RKO (cell line): ENCODE data around the gene PRKCA.
A peak's percentile ranks its signal among the peaks of the same experiment; 100 is the strongest.

Experiments
- DNase-seq: peaks from one replicate; pipeline ENCODE4 v3.0.0-alpha.2; 2016; ENCODE audit warnings: low spot score

Gene PRKCA

DNA sequence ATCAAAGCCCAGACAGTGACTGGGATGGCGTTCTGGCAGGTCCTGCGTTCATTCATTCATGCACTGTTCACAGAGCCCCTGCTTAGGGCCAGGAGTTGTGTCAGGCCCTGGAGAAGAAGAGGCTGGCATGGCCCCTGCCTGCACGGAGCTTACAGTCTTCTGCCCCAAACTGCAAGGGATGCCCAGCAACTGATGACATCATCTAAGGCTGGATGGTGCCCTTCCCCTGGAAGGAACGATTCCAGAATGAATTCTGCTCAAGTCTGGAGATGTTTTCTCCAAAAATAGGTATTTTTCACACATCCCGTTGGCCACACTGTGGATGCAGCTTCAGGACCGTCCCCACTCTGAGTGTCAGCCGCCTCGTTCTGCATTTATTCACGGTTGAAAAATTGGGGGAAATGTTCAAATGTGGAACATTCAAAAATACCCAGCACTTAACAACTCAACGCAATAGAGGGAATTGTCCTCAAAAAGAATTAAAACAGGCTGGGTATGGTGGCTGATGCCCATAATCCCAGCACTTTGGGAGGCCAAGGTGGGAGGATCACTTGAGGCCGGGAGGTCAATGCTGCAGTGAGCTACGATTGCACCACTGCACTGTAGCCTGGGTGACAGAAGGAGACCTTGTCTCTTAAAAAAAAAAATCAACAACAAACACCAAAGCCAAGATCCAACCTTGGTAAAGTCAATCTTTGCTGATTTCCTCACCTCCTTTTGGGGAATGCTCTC lies 508.7 kb downstream of the PRKCA start:
- DNase-seq = no peak

DNA sequence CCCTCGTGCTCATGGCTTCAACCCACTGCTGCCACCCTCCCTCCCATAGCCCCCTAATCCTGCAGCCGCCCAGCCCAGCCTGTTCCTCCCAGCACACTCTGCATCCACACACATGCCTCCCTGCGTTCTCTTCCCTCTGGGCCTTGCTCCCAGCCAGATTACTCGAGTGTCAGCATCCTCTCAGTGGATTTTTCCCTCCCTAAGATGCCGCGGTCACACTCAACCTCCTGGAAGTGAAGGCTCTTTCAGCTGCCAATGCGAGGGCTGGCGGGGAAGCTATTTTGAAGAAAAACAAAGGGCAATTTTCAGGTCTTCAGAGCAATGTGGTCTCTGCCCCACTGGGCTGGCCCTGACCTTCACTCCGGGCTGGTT lies 509.3 kb downstream of the PRKCA start:
- DNase-seq = no peak

DNA sequence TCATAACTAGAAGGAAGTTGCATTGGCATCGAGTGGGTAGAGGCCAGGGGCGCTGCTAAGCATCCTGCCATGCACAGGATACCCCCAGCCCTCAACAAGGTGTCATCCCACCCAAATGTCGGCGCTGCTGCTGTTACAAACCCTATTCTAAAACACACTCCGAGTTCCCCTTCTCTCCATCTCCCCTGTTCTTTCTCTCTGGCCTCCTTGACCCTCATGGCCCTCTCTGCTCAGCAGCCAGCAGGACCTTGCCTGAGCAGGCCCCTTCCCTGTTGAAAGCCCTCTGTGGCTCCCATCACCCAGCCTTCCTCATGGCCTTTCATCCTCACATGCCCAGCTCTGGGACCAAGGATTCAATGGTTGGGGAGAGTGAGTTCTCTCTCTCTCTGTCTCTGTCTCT lies 510.2 kb downstream of the PRKCA start:
- DNase-seq = no peak

DNA sequence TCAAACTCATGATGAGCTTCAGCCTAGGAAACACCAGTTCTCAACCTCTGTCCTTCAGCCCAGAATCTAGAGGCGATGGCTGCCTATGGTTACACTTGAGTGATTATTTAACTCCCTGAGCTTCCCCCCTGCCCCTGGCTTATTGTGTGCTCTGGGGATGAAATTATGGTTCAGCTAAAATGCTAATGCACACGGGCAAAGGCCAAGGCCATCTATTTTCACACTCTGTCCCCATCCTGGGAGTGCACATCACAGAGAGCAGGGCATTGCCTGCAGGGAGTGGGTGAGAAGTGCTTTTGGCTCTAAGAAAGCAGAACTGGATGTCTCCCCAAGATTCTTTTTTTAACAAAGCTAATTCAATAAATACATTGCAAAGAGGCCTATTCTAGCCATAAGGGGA lies 510.9 kb downstream of the PRKCA start:
- DNase-seq = no peak

DNA sequence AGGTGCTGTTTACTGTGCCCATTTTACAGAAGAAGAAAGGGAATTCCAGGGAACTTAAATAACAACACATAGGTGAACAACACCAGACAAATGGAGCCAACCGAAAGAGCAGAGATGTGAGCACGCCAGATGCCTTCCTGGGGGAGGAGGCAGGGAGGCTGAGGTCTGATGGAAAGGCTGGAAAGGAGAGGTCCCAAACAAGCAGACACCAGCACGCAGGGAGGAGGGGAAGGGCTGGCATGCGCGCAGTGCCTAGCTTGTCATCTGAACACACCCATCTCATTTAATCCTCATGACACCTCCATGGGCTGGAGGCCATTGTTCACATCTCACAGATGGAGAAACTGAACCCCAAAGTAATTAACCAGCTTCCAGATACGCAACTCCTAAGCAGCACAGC lies 511.6 kb downstream of the PRKCA start:
- no peak for DNase-seq

DNA sequence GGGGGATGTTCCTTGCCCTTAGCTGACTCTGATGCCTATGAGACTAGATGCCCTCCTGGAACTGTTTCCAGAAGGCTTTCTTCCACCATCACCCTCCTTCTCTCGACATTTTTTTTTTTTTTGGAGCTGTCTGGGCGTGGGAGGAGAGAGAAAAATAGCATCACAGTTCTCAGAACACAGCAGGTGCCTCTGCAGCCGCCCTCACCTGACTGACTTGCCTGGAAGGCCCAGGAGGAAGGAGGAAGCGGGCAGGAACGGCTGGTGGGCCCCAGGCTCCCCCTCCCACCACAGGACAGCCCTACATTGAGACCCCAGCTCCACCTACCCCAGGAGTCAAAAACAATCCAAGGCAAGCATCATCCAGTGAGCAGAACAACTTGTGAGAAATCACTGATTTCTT lies 512.2 kb downstream of the PRKCA start:
- DNase-seq = no peak

DNA sequence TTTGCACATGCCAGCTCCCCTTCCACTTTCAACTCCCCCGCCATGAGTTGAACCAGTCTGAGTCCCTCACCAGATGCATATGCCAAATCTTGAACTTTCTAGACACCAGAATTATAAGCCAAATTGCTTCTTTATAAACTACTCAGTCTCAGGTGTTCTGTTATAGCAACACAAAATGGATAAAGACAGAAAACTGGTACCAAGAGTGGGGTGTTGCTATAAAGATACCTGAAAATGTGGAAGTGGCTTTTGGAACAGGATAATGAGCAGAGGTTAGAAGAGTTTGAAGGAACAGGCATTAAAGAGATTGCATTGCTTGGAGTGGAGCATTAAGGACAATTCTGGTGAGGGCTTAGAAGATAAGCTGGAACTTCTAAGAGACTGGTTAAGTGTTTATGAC lies 515.3 kb downstream of the PRKCA start:
- no peak for DNase-seq

DNA sequence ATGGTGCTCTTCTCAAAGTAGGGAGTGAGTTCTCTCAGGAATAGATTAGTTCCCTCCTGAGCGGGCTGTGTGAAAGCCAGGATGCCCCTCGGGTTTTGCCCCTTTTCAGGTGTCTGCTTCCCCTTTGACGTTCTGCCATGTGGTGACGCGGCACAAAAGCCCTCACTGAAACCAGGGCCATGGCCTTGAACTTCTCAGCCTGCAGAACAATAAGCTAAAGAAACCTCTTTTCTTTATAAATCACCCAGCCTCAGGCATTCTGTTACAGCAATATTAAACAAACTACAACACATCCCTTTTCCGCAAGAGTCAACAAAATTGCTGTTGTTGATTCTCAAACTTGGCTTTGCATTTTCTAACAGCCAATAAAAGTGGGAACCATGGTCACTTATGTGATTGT lies 517.1 kb downstream of the PRKCA start:
- no peak for DNase-seq

DNA sequence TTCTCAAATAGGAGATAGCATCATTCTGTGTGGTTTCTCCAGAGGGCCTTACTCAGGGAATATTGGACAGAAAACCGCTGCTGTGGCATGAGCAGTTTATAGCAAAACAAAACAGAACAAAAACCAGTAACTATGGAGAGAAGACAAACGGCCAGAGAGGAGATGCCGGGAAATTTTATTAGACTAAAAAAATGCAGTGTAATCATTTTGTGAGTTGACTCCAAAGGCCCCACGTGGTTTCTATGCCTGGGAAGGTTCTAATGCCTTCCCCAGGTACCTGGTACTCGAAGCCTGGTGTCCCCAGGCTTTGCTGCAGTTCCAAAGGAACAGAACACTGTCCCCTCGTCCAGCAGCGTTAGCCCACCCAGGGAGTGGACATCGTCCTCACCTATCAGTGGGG lies 519.6 kb downstream of the PRKCA start:
- no peak for DNase-seq

DNA sequence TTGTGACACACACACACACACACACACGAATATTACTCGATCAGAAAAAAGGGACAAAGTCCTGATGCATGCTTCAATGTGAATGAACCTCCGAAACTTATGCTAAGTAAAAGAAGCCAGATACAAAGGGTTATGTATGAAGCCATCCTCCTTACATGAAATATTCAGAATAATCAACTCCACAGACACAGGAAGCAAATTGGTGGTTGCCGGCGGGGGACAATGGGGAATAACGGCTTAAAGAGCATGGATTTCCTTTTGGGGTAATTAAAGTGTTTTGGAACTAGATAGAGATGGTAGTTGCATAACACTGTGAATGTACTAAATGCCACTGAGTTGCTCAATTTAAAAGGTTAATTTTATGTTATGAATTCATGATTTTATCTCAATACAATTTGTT lies 524.4 kb downstream of the PRKCA start:
- DNase-seq = no peak

DNA sequence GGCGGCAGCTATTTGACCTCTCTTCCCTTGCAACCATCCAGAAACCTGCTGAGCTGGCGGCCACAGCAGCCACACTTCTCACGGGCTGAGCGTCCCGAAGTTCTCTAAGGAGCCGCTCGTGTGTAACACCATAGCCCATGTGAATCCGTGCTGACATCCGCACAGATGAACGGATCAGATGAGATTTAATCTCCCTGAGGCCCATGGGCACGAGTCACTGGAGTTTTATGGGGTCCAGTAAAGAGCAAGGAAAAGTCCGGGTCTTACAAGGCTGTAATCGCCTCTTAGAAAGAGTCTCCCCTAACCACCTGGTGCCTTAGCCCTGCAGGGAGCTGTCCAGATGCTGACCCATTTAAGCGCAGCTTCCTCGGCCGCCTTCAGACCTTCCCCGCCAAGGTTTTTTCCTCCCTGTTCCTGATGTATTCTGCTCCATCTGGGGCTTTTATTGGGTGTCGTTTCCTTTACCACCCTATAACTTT lies 527.0 kb downstream of the PRKCA start:
- peak; percentile 13 for DNase-seq

DNA sequence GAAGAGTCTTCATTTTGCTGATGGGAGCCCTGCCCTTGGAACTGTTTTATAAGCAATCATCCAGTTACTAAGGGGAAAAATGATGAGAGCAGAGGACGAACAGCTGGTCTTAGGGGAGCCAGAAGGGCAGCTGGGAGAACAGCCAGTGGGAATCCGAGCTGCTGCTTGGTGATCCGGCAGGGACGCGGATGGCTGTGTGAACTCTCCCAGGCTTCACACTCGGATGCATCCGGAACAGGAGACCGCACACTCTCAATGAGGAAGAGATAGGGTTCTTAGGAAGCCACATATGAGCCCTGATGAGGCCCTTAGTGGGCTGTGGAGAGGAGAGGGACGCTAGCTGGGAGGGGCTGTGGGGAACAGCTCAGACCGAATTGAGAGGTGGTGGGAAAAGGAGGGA lies 527.5 kb downstream of the PRKCA start:
- no peak for DNase-seq

DNA sequence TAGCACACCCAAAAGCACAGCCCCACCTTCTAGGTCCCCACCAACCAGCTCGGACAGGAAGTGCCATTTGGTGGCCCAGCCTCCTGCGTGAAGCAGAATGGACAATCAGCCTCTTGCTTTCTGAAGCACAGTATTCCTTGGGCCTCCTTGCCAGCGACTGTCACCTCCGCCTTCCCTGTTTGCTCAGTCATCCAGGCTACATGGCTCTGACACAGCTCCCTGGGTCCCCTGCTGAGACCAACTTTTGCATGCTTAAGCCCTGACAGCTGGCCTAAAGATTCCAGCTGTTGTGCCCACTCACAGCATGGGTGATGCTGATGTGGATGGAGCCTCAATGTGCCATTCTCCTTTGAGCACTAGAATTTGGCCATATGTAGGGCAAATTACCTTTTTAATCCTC lies 528.0 kb downstream of the PRKCA start:
- DNase-seq = no peak

DNA sequence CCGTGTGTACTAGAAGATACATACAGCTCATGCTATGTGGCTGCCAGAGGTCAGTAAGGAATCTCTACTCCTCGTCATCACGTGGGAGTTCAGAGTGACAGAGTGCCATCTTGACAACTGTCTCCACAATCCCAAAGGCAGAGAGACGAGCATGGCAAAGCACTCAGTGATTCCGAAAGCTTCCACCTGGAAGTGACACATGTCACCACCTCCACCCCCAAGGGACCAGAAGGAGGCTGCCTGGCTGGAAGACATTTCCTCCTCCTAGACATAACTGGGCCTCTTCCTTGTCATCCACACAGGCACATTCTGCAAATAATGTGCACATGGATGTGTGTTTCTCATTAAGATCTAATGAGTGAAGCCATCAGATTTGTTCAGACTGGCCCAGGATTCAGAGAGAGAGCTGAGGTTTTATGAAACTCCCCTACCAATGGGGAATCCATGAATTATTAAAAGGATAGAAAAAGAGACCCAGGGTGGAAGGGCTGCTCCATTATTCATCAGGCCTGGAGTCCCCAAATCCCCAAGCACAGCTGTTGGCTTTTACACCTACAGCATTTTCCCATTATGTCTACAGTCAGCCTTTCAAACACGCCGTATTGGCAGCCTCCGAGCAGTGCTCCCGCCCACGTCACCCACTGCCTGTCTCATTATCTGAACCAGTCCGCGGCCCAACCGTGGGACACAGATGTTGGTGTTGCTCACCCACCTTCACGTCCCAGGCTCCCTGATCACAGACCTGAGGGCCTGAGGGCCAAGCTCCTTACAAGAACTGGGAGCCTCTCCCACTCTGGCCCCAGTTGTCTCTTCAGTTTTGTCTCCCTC lies 529.2 kb downstream of the PRKCA start:
- DNase-seq = no peak

DNA sequence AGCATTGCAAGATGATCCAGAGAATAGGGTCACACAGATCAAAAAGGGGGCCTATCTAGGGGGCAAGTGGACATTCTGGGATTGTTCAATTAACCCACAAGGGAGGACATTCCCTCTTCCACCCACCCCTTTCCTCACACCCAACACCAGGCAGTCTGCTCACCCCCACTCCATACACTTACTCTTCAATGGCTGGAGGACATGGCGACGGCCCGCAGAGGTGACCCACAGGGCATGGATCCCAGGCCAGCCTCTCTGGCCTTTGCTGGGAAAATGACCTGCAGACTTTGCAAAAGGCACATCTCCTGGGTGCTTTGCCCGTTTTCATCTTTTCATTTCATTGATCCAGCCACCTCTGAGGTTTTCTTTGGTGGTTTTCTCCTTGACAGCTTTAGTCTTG lies 530.8 kb downstream of the PRKCA start:
- DNase-seq = no peak

DNA sequence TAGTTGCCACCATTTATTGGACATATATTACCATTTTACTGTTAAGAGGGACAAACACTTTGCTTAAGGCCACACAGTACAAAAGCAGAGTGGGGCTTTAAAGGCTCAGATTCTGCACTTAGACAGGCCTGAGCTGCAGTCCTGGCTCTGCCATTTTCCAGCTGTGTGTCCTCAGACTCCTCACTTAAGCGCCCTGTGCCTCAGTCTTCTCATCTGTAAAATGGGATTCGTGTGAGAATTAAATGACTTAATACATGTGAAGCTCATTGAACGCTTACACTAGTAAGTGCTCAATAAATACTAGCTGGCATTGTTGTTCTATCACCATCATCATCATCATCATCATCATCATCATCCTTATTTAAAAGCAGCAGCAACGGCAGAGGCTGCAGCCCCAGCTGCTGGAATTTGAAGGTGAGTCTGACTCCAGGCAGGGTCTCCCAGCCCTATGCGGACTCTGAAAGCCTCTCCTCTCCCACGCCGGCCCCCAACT lies 532.1 kb downstream of the PRKCA start:
- no peak for DNase-seq

DNA sequence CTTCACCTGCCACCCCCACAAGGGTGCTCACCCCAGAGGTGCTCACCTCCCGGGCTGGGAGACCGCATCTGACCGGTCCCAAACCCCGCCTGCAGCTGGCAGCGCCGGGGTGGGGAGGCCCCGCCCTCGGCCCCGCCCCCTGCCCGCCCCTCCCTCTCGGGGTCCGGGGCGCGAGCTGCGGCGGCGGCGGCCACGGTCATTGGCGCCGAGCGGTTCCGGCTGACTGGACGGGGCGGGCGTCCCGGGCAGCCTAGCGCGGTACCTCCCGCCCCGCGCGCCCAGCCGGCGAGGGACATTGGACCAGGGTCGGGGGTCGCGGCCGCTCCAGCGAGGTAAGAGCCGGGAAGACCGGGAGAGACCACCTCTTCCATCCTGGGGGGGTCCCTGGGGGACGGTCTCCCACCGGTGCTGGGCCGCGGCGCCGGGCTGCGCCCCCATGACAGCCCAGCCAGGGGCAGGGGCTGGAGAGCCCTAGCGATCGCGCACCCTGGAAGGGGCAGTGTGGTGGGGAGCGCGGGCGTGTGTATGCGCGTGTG lies 532.6 kb downstream of the PRKCA start, which contains the start of gene CACNG5:
Gene CACNG5, plus strand, starts transcription at position 199 of the 536 bp plus-strand sequence. CDS start 42,216 bp downstream, outside the sequence.
- no peak for DNase-seq

DNA sequence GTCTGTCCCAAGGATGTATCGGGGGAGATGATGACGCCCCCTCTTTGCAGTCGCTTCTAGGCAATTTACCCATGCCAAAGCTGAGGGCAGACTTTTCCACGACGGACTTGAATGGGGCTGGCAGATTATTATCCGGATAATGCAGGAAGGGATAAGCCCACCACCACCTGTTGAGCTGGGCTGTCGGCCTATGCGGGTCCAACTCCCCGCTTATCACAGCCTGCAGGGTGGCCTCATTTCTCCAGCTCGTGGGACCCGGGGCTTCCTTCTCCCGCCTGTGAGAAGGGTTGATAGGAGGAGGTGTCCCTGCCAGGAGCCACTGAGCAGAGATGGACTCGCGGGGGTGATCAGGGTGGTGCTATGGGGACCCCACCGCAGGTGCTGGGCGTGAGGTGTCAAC lies 533.1 kb downstream of the PRKCA start:
- no peak for DNase-seq

DNA sequence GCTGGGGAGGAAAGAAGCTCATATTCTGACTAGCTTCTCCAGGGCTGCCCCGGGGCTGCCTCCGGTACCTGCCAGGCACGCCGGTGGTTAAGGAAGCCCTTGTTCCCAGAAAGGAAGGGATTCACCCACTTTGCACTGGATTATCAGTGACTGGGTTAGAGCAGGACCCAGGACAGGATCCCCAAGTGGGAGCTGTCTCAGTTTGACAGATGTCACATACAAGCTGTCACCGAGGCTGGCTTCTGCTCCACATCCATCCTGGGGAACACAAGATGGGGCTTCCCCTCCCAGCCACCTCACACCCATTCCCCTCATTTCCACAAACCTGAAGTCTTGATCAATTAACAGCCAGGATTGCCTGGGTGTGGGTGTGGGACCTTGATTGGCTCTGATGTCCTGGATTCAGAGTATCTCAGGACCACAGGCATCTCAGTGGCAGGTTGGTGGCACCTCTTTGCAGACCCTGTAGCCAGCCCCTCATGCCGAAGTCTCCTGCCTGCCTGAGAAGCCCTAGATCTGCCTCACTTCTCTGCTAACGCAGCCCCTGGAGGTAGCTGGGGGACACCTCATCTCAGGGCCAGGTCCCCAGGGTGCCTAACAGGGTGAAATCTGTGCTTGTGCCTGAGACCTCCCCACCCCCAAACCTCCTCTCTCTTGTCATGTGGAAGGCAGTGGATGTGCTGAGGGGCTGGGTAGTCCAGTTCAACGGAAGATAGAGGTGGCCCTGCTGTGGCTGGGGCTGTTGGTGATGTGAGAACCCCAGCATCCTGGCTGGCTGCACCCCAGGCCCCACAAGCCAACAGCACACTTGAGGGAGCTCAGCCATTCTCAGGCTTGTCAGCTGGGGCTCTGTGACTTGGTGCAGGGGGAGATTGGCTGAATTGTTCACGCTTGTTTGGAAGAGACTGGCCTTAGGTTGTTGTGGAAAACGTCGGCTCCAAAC lies 533.9 kb downstream of the PRKCA start:
- no peak for DNase-seq

DNA sequence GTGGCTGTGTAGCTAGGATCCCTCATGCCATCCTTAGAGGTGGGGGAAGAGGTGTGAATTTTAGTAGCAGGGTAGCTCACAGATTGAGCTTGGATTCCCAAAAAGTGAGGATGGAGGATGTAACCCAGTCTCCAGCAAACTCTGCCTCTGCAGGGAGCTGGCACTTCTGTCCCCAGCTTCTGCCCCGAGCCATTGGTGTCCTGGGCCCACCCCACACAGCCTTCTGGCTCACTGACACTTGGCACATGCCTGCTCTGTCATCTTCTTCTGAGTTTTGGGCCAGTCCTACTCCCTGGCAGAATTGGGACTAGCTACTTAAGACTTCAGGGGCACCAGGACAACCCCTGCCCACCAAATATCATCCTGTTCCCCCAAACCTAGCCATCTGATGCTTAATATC lies 534.8 kb downstream of the PRKCA start:
- no peak for DNase-seq

DNA sequence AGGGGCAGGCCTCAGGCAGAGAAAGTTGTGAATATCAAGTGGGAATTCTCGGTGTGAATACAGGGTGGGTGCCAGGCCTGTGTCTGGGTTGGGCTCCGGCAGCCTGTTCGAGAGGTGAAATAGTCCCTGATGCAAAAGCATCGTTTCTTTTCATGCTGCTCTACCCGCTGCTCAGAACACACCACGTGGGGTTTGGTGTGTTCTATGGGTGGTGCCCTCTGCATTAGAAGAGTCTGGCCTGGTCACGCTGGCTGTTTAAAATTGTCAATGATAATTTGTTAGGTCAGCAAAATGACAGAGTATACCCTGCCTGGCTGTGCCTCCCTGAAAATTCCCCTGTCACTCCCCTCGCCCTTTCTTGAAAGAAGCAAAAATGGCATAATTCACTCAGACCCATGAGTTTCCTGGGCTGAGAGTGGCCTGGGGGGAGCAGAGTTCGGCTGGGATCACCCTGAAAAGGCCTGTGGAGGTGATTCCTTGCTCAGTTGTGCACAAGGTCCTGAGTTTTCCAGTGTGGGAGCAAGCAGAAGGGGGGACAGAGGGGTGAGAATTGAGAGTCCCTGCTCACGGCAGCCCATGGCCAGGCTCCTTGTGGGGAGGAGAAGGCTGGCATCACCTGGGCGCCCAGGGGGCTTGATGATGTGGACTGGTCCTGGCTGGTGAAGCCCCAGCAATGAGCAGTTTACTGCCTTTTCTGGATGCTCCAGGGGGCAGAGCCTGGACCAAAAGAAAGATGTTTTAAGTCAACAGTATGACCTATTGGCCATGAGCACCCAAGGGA lies 535.7 kb downstream of the PRKCA start:
- DNase-seq = no peak
